Mesodermal cell (in vitro differentiated cells): ENCODE results near the gene LUZP1.

ENCODE experiments used
- H3K27ac ChIP-seq: 2 replicates; pipeline ENCODE4 v1.7.0; 2013; ENCODE audit warnings: mild to moderate bottlenecking, low read depth, low read length, moderate library complexity; ENCODE audit not compliant: severe bottlenecking
- H3K36me3 ChIP-seq: 2 replicates; pipeline ENCODE4 v1.7.1; 2013; ENCODE audit warnings: mild to moderate bottlenecking, low read length, moderate library complexity; ENCODE audit not compliant: control insufficient read depth, insufficient read depth
- H3K4me1 ChIP-seq: one replicate; pipeline ENCODE4 v1.7.1; 2013; ENCODE audit warnings: mild to moderate bottlenecking, low read length; ENCODE audit not compliant: insufficient read depth, control insufficient read depth, poor library complexity, severe bottlenecking
- H3K4me3 ChIP-seq: 2 replicates; pipeline ENCODE4 v1.7.0; 2013; ENCODE audit warnings: low read length, control low read depth, mild to moderate bottlenecking; ENCODE audit not compliant: insufficient read depth, poor library complexity, severe bottlenecking; ENCODE audit errors: extremely low read depth
- H3K9me3 ChIP-seq: 2 replicates; pipeline ENCODE4 v1.7.1; 2013; ENCODE audit warnings: mild to moderate bottlenecking, low read length, moderate library complexity; ENCODE audit not compliant: control insufficient read depth
- WGBS, 2 experiments: methylation state at CpG; one replicate each; pipeline ENCODE4 v1.1.5; 2013; ENCODE audit warnings: missing lambda C conversion rate in 2 of 2; ENCODE audit not compliant: insufficient coverage in 2 of 2; 5-methylcytosine and 5-hydroxymethylcytosine counted together

Gene LUZP1

DNA sequence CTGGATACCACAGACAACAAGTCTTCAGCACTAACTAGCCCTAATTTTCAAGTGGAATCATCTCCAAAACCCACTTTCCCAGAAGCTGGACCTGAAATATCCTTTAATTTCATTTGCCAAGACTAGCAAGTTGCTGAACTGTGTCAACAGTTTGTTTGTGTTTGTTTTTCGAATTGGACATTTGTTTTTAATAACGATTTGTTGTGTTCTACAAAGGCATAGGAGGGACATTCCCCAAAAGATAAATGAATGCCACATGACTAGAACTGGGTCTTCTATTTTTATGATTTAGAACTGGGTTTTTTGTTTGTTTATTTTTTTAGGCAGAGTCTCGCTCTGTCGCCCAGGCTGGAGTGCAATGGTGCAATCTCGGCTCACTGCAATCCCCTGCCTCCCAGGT, 17.9 kb downstream of the LUZP1 start:
- H3K27ac ChIP-seq, result no peak overlapping the region
- H3K9me3 ChIP-seq, result no peaks in the 10 kb centered on the region
- H3K4me3 ChIP-seq, result no peak overlapping the region
- H3K36me3 ChIP-seq, result peaks cover 28% of the 10 kb centered on the region
- H3K4me1 ChIP-seq, result peaks cover 7% of the 10 kb centered on the region
- 95% methylated on average over 5 of the region's 5 CpGs; no CpG with 5 or more reads in 1 of the 2 experiments for WGBS, 2 experiments

DNA sequence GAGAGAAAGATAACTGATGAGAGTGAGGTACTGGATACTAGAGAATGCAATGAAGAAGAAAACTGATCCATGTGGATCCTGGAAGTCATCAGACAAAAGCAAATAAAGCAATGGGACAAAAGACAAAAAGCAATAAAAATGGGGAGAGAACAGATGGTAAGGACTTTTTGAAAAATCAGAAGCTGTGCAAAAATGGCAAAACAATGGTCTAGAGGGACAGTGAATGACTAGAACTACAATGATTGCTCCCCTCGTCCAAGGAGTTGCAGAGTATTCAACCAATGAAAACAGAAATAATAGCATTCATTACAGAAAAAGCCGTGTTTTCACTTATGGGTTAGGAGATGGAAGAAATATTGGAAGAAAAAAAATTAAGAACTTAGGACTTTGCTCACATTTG, 18.5 kb downstream of the LUZP1 start:
- H3K36me3 ChIP-seq, result peaks cover 32% of the 10 kb centered on the region
- no peaks in the 10 kb centered on the region for H3K9me3 ChIP-seq
- WGBS, 2 experiments, result no CpG with 5 or more reads among the region's 2 CpGs
- H3K27ac ChIP-seq, result no peak overlapping the region
- no peak overlapping the region for H3K4me3 ChIP-seq
- peaks cover 7% of the 10 kb centered on the region for H3K4me1 ChIP-seq

DNA sequence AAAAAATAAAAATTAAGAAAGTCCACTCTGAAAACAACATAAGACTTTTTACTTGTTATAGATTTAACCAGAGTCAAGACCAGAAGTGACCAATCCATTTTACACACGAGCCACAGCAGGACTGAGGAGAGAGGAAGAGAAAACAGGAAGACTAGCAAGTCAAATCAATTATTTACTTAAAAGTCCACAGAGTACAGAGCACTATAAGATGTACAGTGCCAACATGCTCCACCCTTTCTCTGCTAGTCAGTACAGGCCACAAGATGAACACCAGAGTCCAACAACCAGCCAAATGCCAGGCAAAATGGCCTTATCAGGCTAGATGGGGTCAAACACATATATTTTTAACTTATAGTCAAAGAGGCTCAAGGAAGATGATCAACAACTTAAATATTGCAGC, 19.5 kb downstream of the LUZP1 start:
- Histone ChIP-seq H3K4me3 (no peak overlapping the region), H3K4me1 (peaks cover 7% of the 10 kb centered on the region), H3K9me3 (no peaks in the 10 kb centered on the region), H3K27ac (no peak overlapping the region), H3K36me3 (peaks cover 32% of the 10 kb centered on the region)
- no CpG with 5 or more reads among the region's 1 CpG for WGBS, 2 experiments

DNA sequence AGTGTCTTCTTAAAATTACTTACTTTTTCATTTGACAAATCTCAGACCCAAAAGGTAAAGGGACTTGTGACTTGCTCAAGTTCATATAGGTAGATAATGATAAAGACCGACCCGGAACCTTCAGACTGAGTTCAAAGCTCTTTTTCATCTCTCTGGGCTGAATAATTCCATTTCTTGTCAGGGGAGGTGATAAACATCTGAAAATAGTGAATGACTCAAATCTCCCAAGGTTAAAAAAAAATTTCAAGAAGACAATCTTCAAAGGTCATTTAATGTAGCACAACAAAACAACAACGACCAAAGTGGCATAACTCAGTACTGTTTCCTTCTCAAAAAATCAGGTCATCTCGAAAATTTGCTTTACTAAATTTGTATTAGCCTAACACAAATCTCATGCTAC, 20.6 kb downstream of the LUZP1 start:
- Histone ChIP-seq H3K27ac (no peak overlapping the region), H3K36me3 (peaks cover 30% of the 10 kb centered on the region), H3K4me3 (no peak overlapping the region), H3K4me1 (peaks cover 3% of the 10 kb centered on the region), H3K9me3 (no peaks in the 10 kb centered on the region)
- 88 to 90% methylated on average over 2 to 4 of the region's 4 CpGs for WGBS, 2 experiments

DNA sequence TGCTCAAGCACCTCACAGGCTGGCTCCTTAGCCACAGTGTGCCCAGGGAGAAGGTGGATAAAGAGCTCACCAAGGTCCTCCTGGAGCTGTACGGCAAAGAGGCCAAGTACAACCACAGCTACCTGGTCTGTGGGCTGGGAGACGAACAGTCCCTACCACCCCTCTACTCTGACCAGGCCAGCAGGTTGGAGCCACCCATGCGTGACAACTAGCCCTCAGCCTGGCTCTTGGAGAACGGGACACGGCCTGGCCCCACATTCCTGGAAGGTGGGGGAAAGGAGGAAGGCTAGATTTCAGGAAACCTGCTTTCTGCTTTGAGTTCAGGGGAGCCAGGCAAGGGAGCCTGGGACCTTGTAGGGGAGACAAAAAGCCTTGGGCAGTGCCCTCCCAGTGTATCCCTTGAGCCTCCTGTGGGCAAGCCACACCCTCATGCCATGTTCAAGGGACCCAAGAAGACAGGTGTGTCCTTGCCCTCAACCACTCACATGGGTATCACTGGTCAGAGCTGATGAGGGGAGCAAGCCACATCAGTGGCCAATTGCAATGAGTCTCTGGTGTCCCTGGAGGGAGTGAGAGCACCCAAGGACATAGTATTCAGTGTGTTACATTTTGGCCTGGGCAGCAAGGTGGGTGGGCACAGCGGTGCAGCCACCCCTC, 27.6 kb downstream of the LUZP1 start:
- H3K27ac ChIP-seq, result no peak overlapping the region
- no peaks in the 10 kb centered on the region for H3K4me1 ChIP-seq
- no peak overlapping the region for H3K4me3 ChIP-seq
- 100% methylated on average over 4 of the region's 6 CpGs for WGBS, 2 experiments
- peaks cover 38% of the 10 kb centered on the region for H3K36me3 ChIP-seq
- no peaks in the 10 kb centered on the region for H3K9me3 ChIP-seq

DNA sequence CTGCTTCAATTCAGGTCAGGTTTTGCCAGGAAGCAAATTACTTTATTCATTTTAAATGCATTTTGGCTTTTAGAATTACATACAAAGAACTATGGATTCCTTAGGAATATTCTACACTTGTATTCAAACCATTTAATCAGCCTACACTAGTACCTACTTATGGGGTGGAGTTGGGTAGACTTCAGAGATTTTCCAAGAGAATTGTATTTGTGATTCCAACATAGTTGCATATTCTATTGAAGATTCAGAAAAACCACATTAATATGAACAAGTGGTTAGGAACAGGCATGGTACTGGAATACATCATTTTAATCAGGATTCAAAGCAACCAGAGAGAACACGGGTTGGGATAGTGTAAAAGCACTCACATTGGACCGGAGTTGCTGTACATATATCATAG, 33.4 kb downstream of the LUZP1 start:
- Histone ChIP-seq H3K9me3 (no peaks in the 10 kb centered on the region), H3K4me1 (no peaks in the 10 kb centered on the region), H3K4me3 (no peak overlapping the region), H3K27ac (no peak overlapping the region), H3K36me3 (peaks cover 19% of the 10 kb centered on the region)
- WGBS, 2 experiments, result no CpG with 5 or more reads among the region's 2 CpGs

DNA sequence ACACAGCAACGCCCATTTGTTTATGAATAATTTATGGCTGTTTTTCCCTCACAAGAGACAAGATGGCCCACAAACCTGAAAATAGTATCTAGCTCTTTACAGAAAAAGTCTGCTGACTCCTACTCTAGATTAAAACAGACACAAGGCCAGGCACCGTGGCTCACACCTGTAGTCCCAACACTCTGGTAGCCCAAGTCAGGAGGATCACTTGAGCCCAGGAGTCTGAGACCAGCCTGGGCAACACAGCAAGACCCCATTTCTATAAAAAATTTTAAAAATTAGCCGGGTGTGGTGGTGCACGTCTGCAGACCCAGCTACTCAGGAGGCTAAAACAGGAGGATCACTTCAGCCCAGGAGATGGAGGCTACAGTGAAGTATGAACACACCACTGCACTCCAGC, 34.6 kb downstream of the LUZP1 start:
- Histone ChIP-seq H3K4me3 (no peak overlapping the region), H3K4me1 (no peaks in the 10 kb centered on the region), H3K9me3 (no peaks in the 10 kb centered on the region), H3K36me3 (peaks cover 14% of the 10 kb centered on the region), H3K27ac (no peak overlapping the region)
- WGBS, 2 experiments, result 94 to 100% methylated on average over 2 to 3 of the region's 4 CpGs

DNA sequence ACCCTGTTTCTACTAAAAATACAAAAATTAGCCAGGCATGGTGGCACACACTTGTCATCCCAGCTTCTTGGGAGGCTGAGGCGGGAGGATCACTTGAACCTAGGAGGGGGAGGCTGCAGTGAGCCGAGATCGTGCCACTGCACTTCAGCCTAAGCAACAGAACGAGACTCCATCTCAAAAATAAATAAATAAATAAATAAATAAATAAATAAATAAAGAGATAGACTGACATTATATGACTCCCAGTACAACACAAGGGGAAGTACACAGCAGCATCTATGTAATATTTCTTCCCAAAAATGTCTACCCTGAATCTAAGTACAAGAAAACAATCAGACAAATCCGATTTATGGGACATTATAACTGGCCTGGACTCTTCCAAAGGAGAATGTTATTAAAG, 35.1 kb downstream of the LUZP1 start:
- no peak overlapping the region for H3K27ac ChIP-seq
- no CpG with 5 or more reads among the region's 5 CpGs for WGBS, 2 experiments
- no peak overlapping the region for H3K4me3 ChIP-seq
- no peaks in the 10 kb centered on the region for H3K9me3 ChIP-seq
- peaks cover 18% of the 10 kb centered on the region for H3K36me3 ChIP-seq
- H3K4me1 ChIP-seq, result no peaks in the 10 kb centered on the region

DNA sequence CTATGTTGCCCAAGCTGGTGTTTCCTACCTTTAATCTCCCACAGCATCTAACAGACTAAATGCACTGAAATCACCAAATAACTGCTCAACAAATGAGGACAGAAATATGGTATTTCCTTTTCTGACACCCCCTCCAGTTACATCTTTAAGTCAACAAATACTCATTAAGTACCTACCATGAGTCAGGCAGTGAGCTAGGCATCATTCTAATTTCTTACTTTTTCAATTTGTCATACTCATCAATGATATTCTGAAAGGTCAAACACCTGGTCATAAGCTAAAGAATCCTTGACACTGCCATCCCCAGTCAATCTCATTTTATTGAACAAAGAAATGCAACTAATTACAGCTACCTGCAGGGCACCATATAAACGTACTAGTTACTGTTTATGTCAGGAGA, 36.6 kb downstream of the LUZP1 start:
- Histone ChIP-seq H3K27ac (no peak overlapping the region), H3K4me1 (no peaks in the 10 kb centered on the region), H3K9me3 (no peaks in the 10 kb centered on the region), H3K36me3 (peaks cover 18% of the 10 kb centered on the region), H3K4me3 (no peak overlapping the region)
- WGBS, 2 experiments, result 83 to 100% methylated on average over 1 of the region's 1 CpG

DNA sequence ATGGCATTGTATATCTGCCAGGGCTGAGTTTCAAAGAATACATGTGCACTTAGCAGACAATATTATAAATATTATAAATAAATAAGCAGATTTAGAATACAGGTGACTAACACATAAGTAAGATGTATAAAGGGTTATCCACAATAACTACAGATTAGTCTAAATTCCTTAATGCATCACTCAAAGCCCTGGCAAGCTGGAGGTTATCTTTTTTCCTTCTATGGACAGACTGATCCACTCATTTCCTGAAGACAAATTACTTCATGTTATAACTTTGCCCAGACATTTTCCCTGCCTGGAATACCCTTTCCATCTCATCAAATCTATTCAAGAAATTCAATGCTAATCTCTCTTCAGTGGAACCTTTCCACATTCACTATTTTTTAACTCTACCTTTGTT, 38.8 kb downstream of the LUZP1 start:
- Histone ChIP-seq H3K27ac (no peak overlapping the region), H3K4me1 (no peaks in the 10 kb centered on the region), H3K36me3 (peaks cover 18% of the 10 kb centered on the region), H3K9me3 (no peaks in the 10 kb centered on the region), H3K4me3 (no peak overlapping the region)

DNA sequence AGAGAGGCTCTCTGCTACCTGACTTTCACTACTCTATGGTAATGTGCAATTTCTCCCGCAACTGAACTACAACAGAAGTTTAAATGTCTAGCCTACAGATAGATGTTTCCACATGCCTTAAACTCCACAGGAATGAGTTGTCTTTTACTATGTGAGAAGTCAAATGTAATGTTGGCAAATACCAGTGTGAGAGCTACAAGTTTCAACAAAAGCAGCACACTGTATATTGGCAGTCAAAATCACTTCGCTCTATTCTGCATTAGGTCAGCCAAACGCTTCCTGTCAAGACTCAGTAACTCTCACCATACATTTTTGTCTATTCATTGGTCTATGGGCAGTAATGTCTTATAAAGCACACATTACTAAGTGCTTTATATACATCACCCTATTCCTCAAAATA, 41.9 kb downstream of the LUZP1 start:
- Histone ChIP-seq H3K4me1 (peaks cover 7% of the 10 kb centered on the region), H3K27ac (peak overlapping the region; percentile 24), H3K4me3 (no peak overlapping the region), H3K36me3 (peaks cover 11% of the 10 kb centered on the region), H3K9me3 (no peaks in the 10 kb centered on the region)
- 100% methylated on average over 1 to 2 of the region's 3 CpGs for WGBS, 2 experiments
